Mucosa of rectum (tissue), 2 donors: Measurements from ENCODE around the gene DUSP15.
"Not testable (repeated sequence)": the region's sequence is repeated elsewhere in the genome, so short reads cannot be mapped to it uniquely, and the experiment has no call there.

Experiments
- H3K27ac ChIP-seq, 2 donors: one replicate each; pipeline ENCODE4 v1.7.0; 2013; ENCODE audit warnings: inconsistent platforms in 2 of 2, low read depth in 2 of 2, low read length in 2 of 2
- H3K27me3 ChIP-seq, 2 donors: one replicate each; pipeline ENCODE4 v1.7.0; 2013; ENCODE audit warnings: low read length in 2 of 2; ENCODE audit not compliant: control insufficient read depth in 2 of 2, insufficient read depth in 2 of 2
- H3K36me3 ChIP-seq, 2 donors: one replicate each; pipeline ENCODE4 v1.7.0; 2013; ENCODE audit warnings: low read length in 2 of 2; ENCODE audit not compliant: control insufficient read depth in 2 of 2, insufficient read depth in 2 of 2
- H3K4me1 ChIP-seq, 2 donors: one replicate each; pipeline ENCODE4 v1.7.0; 2013; ENCODE audit warnings: low read length in 2 of 2, mild to moderate bottlenecking in 1 of 2; ENCODE audit not compliant: control insufficient read depth in 2 of 2, insufficient read depth in 2 of 2
- H3K4me3 ChIP-seq, 2 donors: one replicate each; pipeline ENCODE4 v1.7.0; 2013; ENCODE audit warnings: low read length in 2 of 2
- H3K9ac ChIP-seq, 2 donors: one replicate each; pipeline ENCODE4 v1.7.0; 2013; ENCODE audit warnings: low read length in 2 of 2, low read depth in 1 of 2, mild to moderate bottlenecking in 1 of 2
- H3K9me3 ChIP-seq, 2 donors: one replicate each; pipeline ENCODE4 v1.7.0; 2013; ENCODE audit warnings: low read length in 2 of 2; ENCODE audit not compliant: control insufficient read depth in 2 of 2
- donor health status: healthy.
- donor health status: Normal muscosa, but diverticular disease.

DUSP15 gene

DNA sequence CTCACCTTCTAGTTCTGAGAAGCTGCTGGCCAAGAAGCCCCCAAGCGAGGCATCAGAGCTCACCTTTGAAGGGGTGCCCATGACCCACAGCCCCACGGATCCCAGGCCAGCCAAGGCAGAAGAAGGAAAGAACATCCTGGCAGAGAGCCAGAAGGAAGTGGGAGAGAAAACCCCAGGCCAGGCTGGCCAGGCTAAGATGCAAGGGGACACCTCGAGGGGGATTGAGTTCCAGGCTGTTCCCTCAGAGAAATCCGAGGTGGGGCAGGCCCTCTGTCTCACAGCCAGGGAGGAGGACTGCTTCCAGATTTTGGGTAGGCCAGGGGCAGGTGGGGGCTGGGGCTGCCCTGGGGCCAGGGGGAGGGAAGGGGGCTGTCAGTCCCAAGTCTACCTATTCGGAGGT lies 48.9 kb downstream of the DUSP15 start:
- Histone ChIP-seq H3K27me3 (no peaks in the 10 kb centered on the region), H3K4me3 (no peak overlapping the region), H3K36me3 (no peaks in the 10 kb centered on the region), H3K9ac (no peak overlapping the region), H3K27ac (no peak overlapping the region), H3K4me1 (peaks cover 0 to 3% of the 10 kb centered on the region in 2 donors), H3K9me3 (no peaks in the 10 kb centered on the region)

DNA sequence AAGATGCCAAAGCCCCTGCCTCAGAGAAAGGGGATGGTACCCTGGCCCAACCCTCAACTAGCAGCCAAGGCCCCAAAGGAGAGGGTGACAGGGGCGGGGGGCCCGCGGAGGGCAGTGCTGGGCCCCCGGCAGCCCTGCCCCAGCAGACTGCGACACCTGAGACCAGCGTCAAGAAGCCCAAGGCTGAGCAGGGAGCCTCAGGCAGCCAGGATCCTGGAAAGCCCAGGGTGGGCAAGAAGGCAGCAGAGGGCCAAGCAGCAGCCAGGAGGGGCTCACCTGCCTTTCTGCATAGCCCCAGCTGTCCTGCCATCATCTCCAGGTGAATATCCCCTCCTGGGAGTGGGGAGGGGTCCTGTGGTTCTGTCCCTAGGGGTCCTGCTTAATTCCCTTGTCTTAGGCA lies 50.1 kb downstream of the DUSP15 start:
- Histone ChIP-seq H3K9ac (no peak overlapping the region), H3K4me1 (peaks cover 4 to 8% of the 10 kb centered on the region in 2 donors), H3K4me3 (no peak overlapping the region), H3K36me3 (no peaks in the 10 kb centered on the region), H3K27ac (no peak overlapping the region), H3K27me3 (no peaks in the 10 kb centered on the region), H3K9me3 (no peaks in the 10 kb centered on the region)

DNA sequence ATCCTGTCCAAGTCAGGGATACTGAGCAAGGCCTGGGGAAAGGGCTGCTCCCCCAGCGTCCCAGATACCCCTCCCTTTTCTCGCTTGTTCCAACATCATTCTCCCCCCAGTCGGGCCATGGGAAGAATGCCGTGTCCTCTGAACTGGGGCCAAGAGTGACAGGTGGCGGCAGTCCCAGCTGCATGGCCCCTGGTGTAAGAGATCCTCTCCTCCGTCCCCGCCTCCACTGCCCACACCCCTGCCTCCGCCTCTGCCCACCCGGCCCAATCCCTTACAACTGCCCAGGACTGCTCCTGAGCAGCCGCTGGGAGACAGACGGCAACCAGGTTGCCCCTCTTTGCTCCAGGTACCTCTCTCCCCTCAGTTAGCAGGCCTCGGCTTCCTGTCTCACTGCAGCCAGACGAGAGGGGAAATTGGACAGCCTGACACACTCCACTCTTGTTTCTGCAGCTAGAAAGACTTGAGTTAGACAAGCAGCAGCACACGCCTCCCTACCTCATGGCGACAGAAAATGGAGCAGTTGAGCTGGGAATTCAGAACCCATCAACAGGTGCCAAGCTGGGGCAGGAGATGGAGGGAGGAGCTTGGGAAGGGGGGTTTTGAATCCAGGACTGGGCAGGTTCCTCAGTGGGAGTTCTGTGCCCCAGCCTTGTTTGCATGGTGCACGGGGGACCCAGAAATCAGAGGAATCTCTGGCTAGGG lies 51.1 kb downstream of the DUSP15 start, which contains the start of gene MYLK2:
TSS of gene MYLK2 (plus strand) at position 274 of the 702 bp plus-strand sequence. CDS start at position 499, 225 bp downstream.
- peaks cover 7 to 10% of the 10 kb centered on the region in 2 donors for H3K4me1 ChIP-seq
- no peaks in the 10 kb centered on the region for H3K9me3 ChIP-seq
- no peak within 1 kb of the TSS for H3K9ac ChIP-seq
- H3K27ac ChIP-seq: no peak within 1 kb of the TSS
- H3K36me3 ChIP-seq: no peaks in the 10 kb centered on the region
- no peak within 1 kb of the TSS for H3K4me3 ChIP-seq
- H3K27me3 ChIP-seq: no peaks in the 10 kb centered on the region

DNA sequence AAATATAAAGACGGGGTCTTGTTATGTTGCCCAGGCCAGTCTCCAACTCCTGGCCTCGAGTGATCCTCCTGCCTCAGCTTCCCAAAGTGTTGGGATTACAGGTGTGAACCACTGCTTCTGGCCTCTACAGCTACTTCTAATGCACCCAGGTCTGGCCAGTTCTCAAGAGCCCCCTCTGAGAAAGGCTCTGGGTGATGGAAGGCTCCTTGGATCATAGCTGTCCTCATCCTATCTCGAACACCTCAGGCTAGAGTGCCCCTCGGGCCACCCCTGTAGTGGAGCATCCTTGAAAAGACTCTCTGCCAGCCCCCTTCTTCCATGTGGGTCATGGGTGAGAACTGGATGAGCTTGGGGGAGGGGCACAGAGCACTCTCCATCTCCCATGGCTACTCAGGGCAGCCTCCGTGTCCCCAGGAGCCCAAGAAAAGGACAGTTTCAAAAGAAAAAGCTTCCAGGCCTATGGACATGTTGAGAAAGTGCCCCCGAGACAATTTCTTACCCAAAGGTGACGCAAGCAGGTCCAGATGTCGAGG lies 51.9 kb downstream of the DUSP15 start:
- no peak overlapping the region for H3K4me3 ChIP-seq
- no peak overlapping the region for H3K9ac ChIP-seq
- H3K27ac ChIP-seq: no peak overlapping the region
- H3K4me1 ChIP-seq: peaks cover 7 to 10% of the 10 kb centered on the region in 2 donors
- H3K27me3 ChIP-seq: no peaks in the 10 kb centered on the region
- H3K36me3 ChIP-seq: no peaks in the 10 kb centered on the region
- H3K9me3 ChIP-seq: no peaks in the 10 kb centered on the region

DNA sequence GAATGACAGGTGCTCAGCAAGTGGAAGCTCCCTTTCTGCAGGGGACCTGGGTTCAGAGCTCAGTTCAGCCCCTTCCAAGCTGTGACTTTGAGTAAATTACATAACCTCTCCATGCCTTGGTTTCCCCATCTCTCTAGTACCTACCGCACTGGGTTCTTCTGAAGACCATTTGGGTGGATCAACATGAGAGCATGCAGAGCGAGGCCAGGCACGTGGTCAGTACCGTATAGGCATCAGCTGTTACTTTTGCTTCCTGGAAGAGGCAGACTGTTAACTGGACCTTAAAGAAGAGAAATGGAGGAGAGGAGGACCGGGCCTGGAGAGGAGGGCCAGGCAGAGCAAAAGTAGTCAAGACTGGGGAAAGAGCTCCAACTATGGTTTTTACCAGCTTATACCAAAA lies 52.9 kb downstream of the DUSP15 start:
- no peak overlapping the region for H3K9ac ChIP-seq
- H3K9me3 ChIP-seq: no peaks in the 10 kb centered on the region
- no peak overlapping the region for H3K4me3 ChIP-seq
- no peaks in the 10 kb centered on the region for H3K36me3 ChIP-seq
- peaks cover 7% of the 10 kb centered on the region in 2 donors for H3K4me1 ChIP-seq
- H3K27me3 ChIP-seq: no peaks in the 10 kb centered on the region
- no peak overlapping the region for H3K27ac ChIP-seq

DNA sequence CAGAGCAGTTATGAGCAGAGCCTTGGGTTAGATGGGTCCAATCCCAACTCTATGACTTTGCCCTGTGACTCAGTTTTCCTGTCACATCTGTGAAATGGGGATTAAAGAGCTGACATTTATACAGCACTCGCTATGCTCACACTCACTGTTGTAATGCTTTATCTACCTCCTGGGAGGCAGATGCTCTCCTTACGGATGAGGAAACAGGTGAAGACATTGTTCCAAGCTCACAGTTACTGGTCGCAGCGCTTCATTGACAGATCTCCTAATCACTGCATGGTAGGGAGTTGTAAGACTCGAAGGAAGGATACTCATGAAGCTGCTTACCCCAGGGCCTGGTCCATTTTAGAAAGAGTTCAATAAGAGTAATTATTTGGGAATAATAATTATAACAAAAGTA lies 54.1 kb downstream of the DUSP15 start:
- Histone ChIP-seq H3K27me3 (no peaks in the 10 kb centered on the region), H3K4me3 (no peak overlapping the region), H3K36me3 (no peaks in the 10 kb centered on the region), H3K27ac (no peak overlapping the region), H3K4me1 (peaks cover 7% of the 10 kb centered on the region in 2 donors), H3K9ac (no peak overlapping the region), H3K9me3 (no peaks in the 10 kb centered on the region)

DNA sequence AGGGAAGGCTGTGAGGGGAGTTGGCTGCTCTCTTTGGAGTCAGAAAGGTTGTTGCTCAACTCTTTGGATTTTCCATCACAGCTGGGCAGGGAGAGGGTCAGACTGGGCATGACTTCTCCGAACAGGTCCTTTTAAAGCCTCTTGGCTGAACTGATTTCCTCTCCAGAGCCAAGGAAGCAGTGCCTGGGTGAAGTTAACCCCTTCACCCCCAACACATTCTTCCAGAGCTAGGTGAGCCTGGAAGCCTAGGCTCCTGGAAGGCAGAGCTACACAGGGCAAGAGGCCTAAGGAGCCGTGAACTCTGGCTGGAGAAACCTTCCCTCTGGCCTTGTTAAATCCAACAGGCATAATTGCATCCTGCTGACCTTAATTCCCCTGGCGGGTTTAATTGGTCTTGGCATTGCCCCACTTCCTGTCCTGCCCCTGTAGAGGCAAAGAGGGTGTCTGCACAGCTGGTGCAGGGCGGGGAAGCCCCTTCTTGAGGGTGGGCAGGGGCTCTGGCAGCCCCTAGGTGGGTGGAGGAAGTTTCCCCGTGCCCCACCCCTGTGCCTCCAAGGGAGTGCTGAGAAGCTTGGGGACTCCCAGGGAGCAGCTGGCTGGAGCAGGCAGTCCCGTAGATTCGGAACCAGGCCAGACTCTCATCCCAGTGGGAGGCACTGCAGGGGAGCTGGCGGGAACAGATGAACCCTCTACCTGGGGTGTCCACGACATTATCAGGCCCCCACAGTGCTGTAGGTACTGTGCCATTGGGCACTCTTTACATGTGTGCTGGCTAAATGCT lies 54.7 kb downstream of the DUSP15 start:
- Histone ChIP-seq H3K36me3 (no peaks in the 10 kb centered on the region), H3K4me3 (no peak overlapping the region), H3K27ac (no peak overlapping the region), H3K27me3 (no peaks in the 10 kb centered on the region), H3K4me1 (peaks cover 7% of the 10 kb centered on the region in 2 donors), H3K9me3 (no peaks in the 10 kb centered on the region), H3K9ac (no peak overlapping the region)

DNA sequence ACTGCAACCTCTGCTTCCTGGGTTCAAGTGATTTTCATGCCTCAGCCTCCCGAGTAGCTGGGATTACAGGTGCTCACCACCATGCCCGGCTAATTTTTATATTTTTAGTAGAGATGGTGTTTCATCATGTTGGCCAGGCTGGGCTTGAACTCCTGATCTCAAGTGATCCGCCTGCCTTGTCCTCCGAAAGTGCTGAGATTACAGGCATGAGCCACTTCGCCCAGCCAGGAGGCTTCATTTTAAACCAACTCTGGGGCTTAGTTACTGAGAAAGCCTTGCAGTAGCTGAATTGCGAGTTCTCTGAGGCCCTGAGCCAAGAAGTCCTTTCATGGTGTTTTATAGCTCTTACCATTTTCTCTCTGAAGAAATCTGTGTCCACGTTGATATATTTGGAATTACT lies 56.2 kb downstream of the DUSP15 start:
- H3K27me3 ChIP-seq, H3K27ac ChIP-seq, H3K9ac ChIP-seq, H3K9me3 ChIP-seq, H3K4me3 ChIP-seq, H3K4me1 ChIP-seq, H3K36me3 ChIP-seq: not testable (repeated sequence)

DNA sequence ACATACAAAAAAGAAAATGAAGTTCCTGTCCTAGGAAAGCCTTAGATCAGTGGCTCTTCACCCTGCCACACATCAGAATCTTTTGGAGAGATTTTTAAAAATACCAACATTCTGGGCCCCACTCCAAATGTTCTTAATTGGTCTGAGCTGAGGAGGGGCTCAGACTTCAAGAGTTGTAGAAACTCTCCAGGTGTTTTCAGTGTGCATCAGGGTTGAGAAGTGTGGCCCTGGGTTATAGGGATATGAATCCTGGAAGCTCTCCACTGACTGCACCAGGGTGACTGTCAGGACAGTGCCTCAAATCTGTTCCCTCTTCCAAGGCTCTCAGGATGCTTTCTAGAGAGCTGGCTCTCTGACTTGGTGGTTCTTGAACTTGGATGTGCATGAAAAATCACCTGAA lies 56.7 kb downstream of the DUSP15 start:
- Histone ChIP-seq H3K27me3 (no peaks in the 10 kb centered on the region), H3K36me3 (no peaks in the 10 kb centered on the region), H3K4me1 (peaks cover 7% of the 10 kb centered on the region in 2 donors), H3K9ac (no peak overlapping the region), H3K4me3 (no peak overlapping the region), H3K27ac (no peak overlapping the region), H3K9me3 (no peaks in the 10 kb centered on the region)
